IMR-90 (cell line): ENCODE data around the gene ESF1. TPM values are rescaled to one million over a fixed set of nuclear protein-coding genes. Genes with fewer than 3 reads are reported as not detected.

Experiments
- ATAC-seq: fragments of 200-7000 bp; cut with Tn5 transposase; 2 replicates; pipeline ENCODE4 v1.9.1; 2020; ENCODE audit warnings: low read depth, mild to moderate bottlenecking, moderate library complexity
- BruUV-seq: library from RNA; stranded (reverse); fragments of 400-500 nt; replicated peaks from 2 replicates; lab custom pipeline; 2021; lab: Mats Ljungman, UMichigan
- CTCF ChIA-PET: fragments of 300-600 bp; formaldehyde crosslinking; extraction: SDS; loops from one replicate; lab custom pipeline; 2021; ENCODE audit warnings: antibody characterized with exemption; lab: Yijun Ruan, JAX
- POLR2A ChIA-PET: fragments of 300-600 bp; sonication (Branson Sonifier 250); formaldehyde crosslinking; loops from one replicate; lab custom pipeline; 2022; ENCODE audit warnings: antibody characterized with exemption; ENCODE audit not compliant: unreplicated experiment; lab: Charles Lee
- DNase-seq: peaks from one replicate; pipeline ENCODE4 v3.0.0; 2013
- H2AFZ ChIP-seq: replicated peaks from 2 replicates; pipeline ENCODE3; 2013; ENCODE audit warnings: low read length, mild to moderate bottlenecking; ENCODE audit not compliant: poor library complexity
- H2AK5ac ChIP-seq: 2 replicates; pipeline ENCODE4 v1.6.1; 2013; ENCODE audit warnings: low read depth, low read length, inconsistent platforms
- H2AK9ac ChIP-seq: replicated peaks from 2 replicates; pipeline ENCODE3; 2013; ENCODE audit warnings: mild to moderate bottlenecking, low read depth, low read length, moderate library complexity; ENCODE audit not compliant: poor library complexity
- H2BK120ac ChIP-seq: 2 replicates; pipeline ENCODE4 v1.6.1; 2013; ENCODE audit warnings: low read depth, low read length, inconsistent platforms
- H2BK15ac ChIP-seq: 3 replicates; pipeline ENCODE4 v1.6.1; 2013; ENCODE audit warnings: low read depth, low read length, inconsistent platforms
- H2BK20ac ChIP-seq: 2 replicates; pipeline ENCODE4 v1.6.1; 2013; ENCODE audit warnings: low read depth, mild to moderate bottlenecking, inconsistent platforms, low read length, moderate library complexity
- H2BK5ac ChIP-seq: 2 replicates; pipeline ENCODE4 v1.6.1; 2013; ENCODE audit warnings: mild to moderate bottlenecking, low read depth, low read length, inconsistent platforms; ENCODE audit not compliant: poor library complexity, severe bottlenecking
- H3K14ac ChIP-seq: replicated peaks from 2 replicates; pipeline ENCODE4 v1.6.1; 2013; ENCODE audit warnings: low read depth, low read length, inconsistent platforms
- H3K18ac ChIP-seq: 2 replicates; pipeline ENCODE4 v1.6.1; 2013; ENCODE audit warnings: low read depth, low read length, control low read depth
- H3K23ac ChIP-seq: 2 replicates; pipeline ENCODE4 v1.6.1; 2013; ENCODE audit warnings: low read depth, low read length, inconsistent platforms
- H3K27ac ChIP-seq: 2 replicates; pipeline ENCODE4 v1.5.1; 2013; ENCODE audit warnings: mild to moderate bottlenecking, control low read depth, low read length; ENCODE audit not compliant: insufficient read depth
- H3K27me3 ChIP-seq: 2 replicates; pipeline ENCODE4 v1.6.1; 2013; ENCODE audit warnings: low read length; ENCODE audit not compliant: control insufficient read depth, insufficient read depth
- H3K36me3 ChIP-seq: 2 replicates; pipeline ENCODE4 v1.6.1; 2013; ENCODE audit warnings: low read length, mixed read lengths; ENCODE audit not compliant: control insufficient read depth, insufficient read depth
- H3K4ac ChIP-seq: 2 replicates; pipeline ENCODE4 v1.6.1; 2013; ENCODE audit warnings: low read depth, low read length, inconsistent platforms
- H3K4me1 ChIP-seq: 2 replicates; pipeline ENCODE4 v1.6.1; 2013; ENCODE audit warnings: low read length, mixed read lengths; ENCODE audit not compliant: control insufficient read depth, insufficient read depth
- H3K4me2 ChIP-seq: 2 replicates; pipeline ENCODE4 v1.6.1; 2013; ENCODE audit warnings: low read depth, mild to moderate bottlenecking, control low read depth, low read length, moderate library complexity
- H3K4me3 ChIP-seq: 2 replicates; pipeline ENCODE4 v1.5.1; 2013; ENCODE audit warnings: low read depth, mild to moderate bottlenecking, control low read depth, low read length, moderate library complexity; ENCODE audit not compliant: insufficient read depth
- H3K56ac ChIP-seq: 2 replicates; pipeline ENCODE4 v1.6.1; 2013; ENCODE audit warnings: low read length, inconsistent platforms; ENCODE audit not compliant: insufficient read depth; ENCODE audit errors: extremely low read depth
- H3K79me1 ChIP-seq, 2 experiments: 2 replicates each; pipeline ENCODE4 v1.6.1; 2013; ENCODE audit warnings: low read length in 2 of 2, inconsistent platforms in 1 of 2, low read depth in 1 of 2
- H3K9ac ChIP-seq: 2 replicates; pipeline ENCODE4 v1.6.1; 2013; ENCODE audit warnings: low read depth, low read length, control low read depth
- H3K9me1 ChIP-seq: 2 replicates; pipeline ENCODE4 v1.6.1; 2013; ENCODE audit warnings: low read length, inconsistent platforms; ENCODE audit not compliant: insufficient read depth
- H3K9me3 ChIP-seq: 2 replicates; pipeline ENCODE4 v1.6.1; 2013; ENCODE audit warnings: low read length; ENCODE audit not compliant: control insufficient read depth, insufficient read depth
- H4K20me1 ChIP-seq: 2 replicates; pipeline ENCODE4 v1.6.1; 2013; ENCODE audit warnings: low read length, inconsistent platforms; ENCODE audit not compliant: insufficient read depth
- H4K5ac ChIP-seq: 2 replicates; pipeline ENCODE4 v1.6.1; 2013; ENCODE audit warnings: mild to moderate bottlenecking, low read depth, low read length, control low read depth
- H4K8ac ChIP-seq, 2 experiments: 2 replicates each; pipeline ENCODE4 v1.6.1; 2013; ENCODE audit warnings: low read depth in 2 of 2, low read length in 2 of 2, control low read depth in 1 of 2, inconsistent platforms in 1 of 2
- H4K91ac ChIP-seq: 2 replicates; pipeline ENCODE4 v1.6.1; 2013; ENCODE audit warnings: low read depth, low read length, inconsistent platforms; ENCODE audit not compliant: insufficient read depth
- CEBPB ChIP-seq: IDR thresholded peaks from 2 replicates; pipeline ENCODE4 v1.6.1; 2012; ENCODE audit warnings: low read depth, low read length, improper control_type of control experiment
- CHD1 ChIP-seq: IDR thresholded peaks from 2 replicates; pipeline ENCODE4 v1.6.1; 2012; ENCODE audit warnings: low read depth, low read length, improper control_type of control experiment
- FOS ChIP-seq: fragments of 150-350 bp; IDR thresholded peaks from 2 replicates; pipeline ENCODE4 v1.6.1; 2016; ENCODE audit warnings: low read depth, low read length
- MAZ ChIP-seq: IDR thresholded peaks from 2 replicates; pipeline ENCODE4 v1.6.1; 2012; ENCODE audit warnings: low read depth, mild to moderate bottlenecking, low read length, improper control_type of control experiment, moderate library complexity, borderline replicate concordance
- MXI1 ChIP-seq: IDR thresholded peaks from 2 replicates; pipeline ENCODE4 v1.6.1; 2012; ENCODE audit warnings: low read depth, mild to moderate bottlenecking, low read length, moderate library complexity, borderline replicate concordance
- RAD21 ChIP-seq: IDR thresholded peaks from 2 replicates; pipeline ENCODE4 v1.6.1; 2012; ENCODE audit warnings: low read length, improper control_type of control experiment
- RCOR1 ChIP-seq: IDR thresholded peaks from 2 replicates; pipeline ENCODE4 v1.6.1; 2012; ENCODE audit warnings: mild to moderate bottlenecking, low read length, improper control_type of control experiment; ENCODE audit not compliant: insufficient replicate concordance
- dilution Hi-C: fragments of 300-500 bp; cut with HindIII; formaldehyde crosslinking; loops from one replicate; pipeline ENCODE4 v1.14.3; 2018; ENCODE audit warnings: low sequenced_read_pairs; ENCODE audit not compliant: unreplicated experiment
- in situ Hi-C: fragments of 300-500 bp; cut with MboI; formaldehyde crosslinking; loops from 3 replicates; pipeline ENCODE4 v1.14.3; 2019; ENCODE audit warnings: low sequenced_read_pairs, inconsistent platforms, mixed read lengths
- intact Hi-C: fragments of 100-400 bp; cut with micrococcal nuclease; formaldehyde crosslinking; loops from 2 replicates; pipeline ENCODE4 v1.10.0; 2022
- polyA plus RNA-seq, 3 experiments: library from polyadenylated mRNA; depleted of rRNA; stranded (reverse); fragments of >200 nt; gene quantifications; 2 replicates each; pipeline ENCODE4 v1.2.3, GENCODE V29; 2012; ENCODE audit warnings: low replicate concordance in 1 of 3
- total RNA-seq: library from RNA; depleted of rRNA; stranded (reverse); fragments of >200 nt; gene quantifications from 2 replicates; pipeline ENCODE4 v1.2.3, GENCODE V29; 2012
- TF ChIP-seq, protein P1 (sequence below): fragments of 150-350 bp; IDR thresholded peaks from 2 replicates; pipeline ENCODE4 v1.6.1; 2016; ENCODE audit warnings: low read depth, mild to moderate bottlenecking, low read length, moderate library complexity, borderline replicate concordance

Gene ESF1
- total and polyA plus RNA-seq, 2 of the 4 experiments (the other 2 are of a cell fraction) = 2.6 to 2.7 TPM

DNA sequence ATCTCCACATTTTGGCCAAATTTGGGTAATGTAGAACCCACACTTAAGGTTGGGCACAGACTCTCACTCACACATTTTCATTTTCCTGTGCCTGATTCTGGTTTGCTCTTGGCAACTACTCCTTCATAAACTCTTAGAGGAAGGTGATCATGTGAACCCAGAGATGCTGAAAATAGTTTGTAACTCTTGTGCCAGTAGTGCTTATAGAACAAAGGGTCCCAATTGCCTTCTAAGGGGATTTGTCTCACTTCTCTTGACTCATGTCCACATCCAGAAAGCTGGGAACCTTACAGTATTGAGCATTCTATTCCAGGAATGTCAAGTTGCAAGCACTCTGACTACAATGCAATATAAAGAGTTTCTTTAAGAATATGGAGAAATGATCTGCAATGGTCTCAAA lies 84.0 kb downstream of the ESF1 start:
- no TSS peak for BruUV-seq
- dilution Hi-C loops = no loop called here

More for the DNA sequence above, 84.0 kb downstream of the ESF1 start:
- Histone ChIP-seq H3K14ac (no peak overlapping the region), H2AK9ac (no peak overlapping the region), H4K5ac (no peak overlapping the region), H2AFZ (no peak overlapping the region), H3K9me1 (no peaks in the 10 kb centered on the region), H4K8ac (no peak overlapping the region), H3K4me1 (no peaks in the 10 kb centered on the region), H3K79me1 (no peaks in the 10 kb centered on the region), H2BK5ac (no peak overlapping the region), H3K18ac (no peak overlapping the region), H4K91ac (no peak overlapping the region), H3K4me2 (no peak overlapping the region), H4K20me1 (no peaks in the 10 kb centered on the region), H2AK5ac (no peak overlapping the region), H3K27ac (no peak overlapping the region), H3K9me3 (no peaks in the 10 kb centered on the region), H2BK120ac (no peak overlapping the region), H3K27me3 (no peaks in the 10 kb centered on the region), H3K4me3 (no peak overlapping the region), H3K23ac (no peak overlapping the region), H3K56ac (no peak overlapping the region), H3K4ac (no peak overlapping the region), H3K9ac (no peak overlapping the region), H2BK20ac (no peak overlapping the region), H3K36me3 (no peaks in the 10 kb centered on the region), H2BK15ac (no peak overlapping the region)
- TF ChIP-seq, protein P1, sequence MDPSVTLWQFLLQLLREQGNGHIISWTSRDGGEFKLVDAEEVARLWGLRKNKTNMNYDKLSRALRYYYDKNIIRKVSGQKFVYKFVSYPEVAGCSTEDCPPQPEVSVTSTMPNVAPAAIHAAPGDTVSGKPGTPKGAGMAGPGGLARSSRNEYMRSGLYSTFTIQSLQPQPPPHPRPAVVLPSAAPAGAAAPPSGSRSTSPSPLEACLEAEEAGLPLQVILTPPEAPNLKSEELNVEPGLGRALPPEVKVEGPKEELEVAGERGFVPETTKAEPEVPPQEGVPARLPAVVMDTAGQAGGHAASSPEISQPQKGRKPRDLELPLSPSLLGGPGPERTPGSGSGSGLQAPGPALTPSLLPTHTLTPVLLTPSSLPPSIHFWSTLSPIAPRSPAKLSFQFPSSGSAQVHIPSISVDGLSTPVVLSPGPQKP = no peak
- no peak for TF ChIP-seq RCOR1
- no peak for TF ChIP-seq RAD21
- TF ChIP-seq MXI1 = no peak
- TF ChIP-seq FOS = no peak
- TF ChIP-seq CHD1 = no peak
- TF ChIP-seq MAZ = no peak
- TF ChIP-seq CEBPB = no peak
- intact Hi-C loops (no loop called here), in situ Hi-C loops (no loop called here)
- ATAC-seq (no peak), DNase-seq (no peak)
- CTCF ChIA-PET = interaction anchor here (0.6 kb wide), 1 partner anchor 120 kb away, joined by 3 read pairs; no protein-coding TSS in a partner anchor
- POLR2A ChIA-PET = no interaction called here
